GM23338 (cell line): ENCODE results near the gene TJP1. TPM values are rescaled to one million over a fixed set of nuclear protein-coding genes. Genes with fewer than 3 reads are reported as not detected.
A peak's percentile ranks its signal among the peaks of the same experiment; 100 is the strongest.

ENCODE experiments used
- ATAC-seq: fragments of 200-7000 bp; cut with Tn5 transposase; 3 replicates; pipeline ENCODE4 v1.9.1; 2020
- DNase-seq: peaks from one replicate; pipeline ENCODE4 v3.0.0-alpha.2; 2015; ENCODE audit warnings: low spot score
- H2AFZ ChIP-seq: fragments of 200-600 bp; sonication (generic); 2 replicates; pipeline ENCODE4 v1.8.0; 2016; ENCODE audit warnings: antibody characterized with exemption, mild to moderate bottlenecking, moderate library complexity
- H3F3A ChIP-seq: fragments of 200-600 bp; sonication (generic); replicated peaks from 2 replicates; pipeline ENCODE4 v1.8.0; 2017; ENCODE audit warnings: antibody characterized with exemption, mixed run types, low read depth
- H3K27ac ChIP-seq: fragments of 200-600 bp; sonication (generic); 2 replicates; pipeline ENCODE4 v1.6.1; 2016; ENCODE audit warnings: low read depth
- H3K27me3 ChIP-seq: fragments of 200-600 bp; sonication (generic); 2 replicates; pipeline ENCODE4 v1.8.0; 2016; ENCODE audit warnings: mild to moderate bottlenecking, mixed run types, moderate library complexity; ENCODE audit not compliant: insufficient read depth
- H3K36me3 ChIP-seq: fragments of 200-600 bp; sonication (generic); 2 replicates; pipeline ENCODE4 v1.8.0; 2016; ENCODE audit warnings: mild to moderate bottlenecking; ENCODE audit not compliant: insufficient read depth
- H3K4me1 ChIP-seq: fragments of 200-600 bp; sonication (generic); 2 replicates; pipeline ENCODE4 v1.8.0; 2016; ENCODE audit warnings: mild to moderate bottlenecking, moderate library complexity; ENCODE audit not compliant: insufficient read depth
- H3K4me2 ChIP-seq: fragments of 200-600 bp; sonication (generic); 2 replicates; pipeline ENCODE4 v1.7.1; 2017; ENCODE audit warnings: mixed run types
- H3K4me3 ChIP-seq: fragments of 200-600 bp; sonication (generic); 2 replicates; pipeline ENCODE4 v1.6.1; 2016; ENCODE audit warnings: mixed run types
- H3K79me2 ChIP-seq: fragments of 200-600 bp; sonication (generic); replicated peaks from 2 replicates; pipeline ENCODE4 v1.8.0; 2017; ENCODE audit warnings: mild to moderate bottlenecking; ENCODE audit not compliant: insufficient read depth
- H3K9me2 ChIP-seq: fragments of 200-600 bp; sonication (generic); 2 replicates; pipeline ENCODE4 v1.8.0; 2017; ENCODE audit not compliant: insufficient read depth
- H4K20me1 ChIP-seq: fragments of 200-600 bp; sonication (generic); replicated peaks from 2 replicates; pipeline ENCODE4 v1.8.0; 2017; ENCODE audit warnings: mild to moderate bottlenecking; ENCODE audit not compliant: insufficient read depth
- H3K27ac Mint-ChIP-seq: 2 replicates; pipeline ENCODE4 v1.8.0; 2020; ENCODE audit warnings: inconsistent platforms, mild to moderate bottlenecking, moderate library complexity, mixed read lengths
- H3K27me3 Mint-ChIP-seq: 3 replicates; pipeline ENCODE4 v1.8.0; 2022; ENCODE audit warnings: low read depth, mild to moderate bottlenecking, moderate library complexity, mixed read lengths, inconsistent platforms; ENCODE audit not compliant: insufficient read depth, poor library complexity
- H3K36me3 Mint-ChIP-seq: 3 replicates; pipeline ENCODE4 v1.8.0; 2021; ENCODE audit warnings: low read depth, mild to moderate bottlenecking, inconsistent platforms, moderate library complexity, mixed read lengths
- H3K4me1 Mint-ChIP-seq: 3 replicates; pipeline ENCODE4 v1.8.0; 2020; ENCODE audit warnings: mild to moderate bottlenecking, inconsistent platforms, mixed read lengths
- H3K4me3 Mint-ChIP-seq: 3 replicates; pipeline ENCODE4 v1.8.0; 2021; ENCODE audit warnings: moderate library complexity, mild to moderate bottlenecking, inconsistent platforms, mixed read lengths
- H3K9me3 Mint-ChIP-seq: 3 replicates; pipeline ENCODE4 v1.8.0; 2020; ENCODE audit warnings: moderate library complexity, mild to moderate bottlenecking, inconsistent platforms, mixed read lengths
- EZH2 ChIP-seq: fragments of 200-600 bp; sonication (generic); IDR thresholded peaks from one replicate; pipeline ENCODE4 v1.8.0; 2017; ENCODE audit warnings: antibody characterized with exemption, mild to moderate bottlenecking, low read depth; ENCODE audit not compliant: unreplicated experiment
- EZH2phosphoT487 ChIP-seq: fragments of 200-600 bp; sonication (generic); IDR thresholded peaks from one replicate; pipeline ENCODE4 v1.8.1; 2018; ENCODE audit warnings: antibody characterized with exemption; ENCODE audit not compliant: unreplicated experiment
- JUNB ChIP-seq: IDR thresholded peaks from one replicate; pipeline ENCODE4 v1.6.1; 2016; ENCODE audit warnings: antibody characterized with exemption; ENCODE audit not compliant: unreplicated experiment
- NANOG ChIP-seq: IDR thresholded peaks from 2 replicates; pipeline ENCODE4 v1.6.1; 2016; ENCODE audit warnings: antibody characterized with exemption, borderline replicate concordance
- POLR2AphosphoS5 ChIP-seq: IDR thresholded peaks from 2 replicates; pipeline ENCODE4 v1.6.1; 2016; ENCODE audit warnings: antibody characterized with exemption, low read depth
- STAT1 ChIP-seq: IDR thresholded peaks from one replicate; pipeline ENCODE4 v1.6.1; 2016; ENCODE audit warnings: antibody characterized with exemption; ENCODE audit not compliant: unreplicated experiment
- ZNF114 ChIP-seq: fragments of 250-450 bp; sonication (Bioruptor Pico); IDR thresholded peaks from 2 replicates; pipeline ENCODE4 v1.5.0; 2020; ENCODE audit warnings: mild to moderate bottlenecking, moderate library complexity
- ZNF331 ChIP-seq: fragments of 250-450 bp; sonication (Bioruptor Pico); IDR thresholded peaks from 2 replicates; pipeline ENCODE4 v1.5.0; 2020; ENCODE audit warnings: low read depth, mild to moderate bottlenecking, moderate library complexity
- polyA plus RNA-seq: library from polyadenylated mRNA; unstranded; fragments of >200 nt; fragmentation: Nextera tagmentation; extraction: Ambion mirVana; gene quantifications from 2 replicates; pipeline ENCODE4 v1.2.1, GENCODE V29; 2016
- total RNA-seq: library from RNA; depleted of rRNA; stranded (reverse); fragments of >200 nt; shearing (Covaris generic); gene quantifications from 2 replicates; pipeline ENCODE4 v1.2.3, GENCODE V29; 2014
- TF ChIP-seq, protein P1 (sequence below): fragments of 250-450 bp; sonication (Bioruptor Pico); IDR thresholded peaks from 2 replicates; pipeline ENCODE4 v1.5.0; 2020; ENCODE audit warnings: mild to moderate bottlenecking, moderate library complexity
- TF ChIP-seq, protein P2 (sequence below): IDR thresholded peaks from one replicate; pipeline ENCODE4 v1.6.1; 2018; ENCODE audit warnings: antibody characterized with exemption; ENCODE audit not compliant: unreplicated experiment
- TF ChIP-seq, protein P3 (sequence below), 2 experiments: fragments of 200-600 bp in 1 of 2; sonication (generic) in 1 of 2; conservative IDR thresholded peaks; 2 replicates each; pipeline versions ENCODE4 v1.5.1 to v1.6.1; 2016 to 2017; ENCODE audit warnings: antibody characterized with exemption in 2 of 2, low read depth in 2 of 2, mild to moderate bottlenecking in 2 of 2, moderate library complexity in 1 of 2

TJP1 gene
- total and polyA plus RNA-seq, 2 experiments from 2014 or later: 76.2 to 116 TPM

DNA sequence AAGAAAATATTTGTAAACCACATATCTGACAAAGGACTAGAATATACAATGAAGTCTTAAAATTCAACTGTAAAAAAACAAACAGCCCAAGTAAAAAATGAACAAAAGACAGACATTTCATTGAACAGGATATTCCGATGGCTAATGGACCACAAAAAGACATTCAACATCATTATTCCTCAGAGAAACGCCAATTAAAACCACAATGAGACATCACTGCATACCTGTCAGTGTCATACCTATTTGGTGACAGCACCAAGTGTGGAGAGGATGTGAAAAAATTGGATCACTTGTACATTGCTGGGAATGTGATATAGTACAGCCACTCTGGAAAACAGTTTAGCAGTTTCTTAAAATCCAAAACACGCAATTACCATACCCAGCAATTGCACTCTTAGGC lies 29.9 kb upstream of the TJP1 start:
- Histone ChIP-seq H3K4me1 (peaks cover 14% of the 10 kb centered on the region), H2AFZ (no peak overlapping the region), H3K27ac (no peak overlapping the region), H3K36me3 (no peaks in the 10 kb centered on the region), H3K9me2 (no peaks in the 10 kb centered on the region), H3K79me2 (no peaks in the 10 kb centered on the region), H3K4me3 (no peak overlapping the region), H3K27me3 (no peaks in the 10 kb centered on the region), H3K4me2 (no peak overlapping the region), H3F3A (no peaks in the 10 kb centered on the region), H4K20me1 (no peaks in the 10 kb centered on the region)
- no peak overlapping the region for H3K27ac Mint-ChIP-seq
- no peak overlapping the region for H3K4me3 Mint-ChIP-seq
- DNase-seq (no peak), ATAC-seq (no peak)
- H3K36me3 Mint-ChIP-seq: peaks cover 7% of the 10 kb centered on the region; the same call in 2 of the 3 replicates
- peaks cover 3% of the 10 kb centered on the region for H3K27me3 Mint-ChIP-seq
- H3K9me3 Mint-ChIP-seq: peaks cover 13% of the 10 kb centered on the region
- H3K4me1 Mint-ChIP-seq: peaks cover 7% of the 10 kb centered on the region
- TF ChIP-seq, protein P1, sequence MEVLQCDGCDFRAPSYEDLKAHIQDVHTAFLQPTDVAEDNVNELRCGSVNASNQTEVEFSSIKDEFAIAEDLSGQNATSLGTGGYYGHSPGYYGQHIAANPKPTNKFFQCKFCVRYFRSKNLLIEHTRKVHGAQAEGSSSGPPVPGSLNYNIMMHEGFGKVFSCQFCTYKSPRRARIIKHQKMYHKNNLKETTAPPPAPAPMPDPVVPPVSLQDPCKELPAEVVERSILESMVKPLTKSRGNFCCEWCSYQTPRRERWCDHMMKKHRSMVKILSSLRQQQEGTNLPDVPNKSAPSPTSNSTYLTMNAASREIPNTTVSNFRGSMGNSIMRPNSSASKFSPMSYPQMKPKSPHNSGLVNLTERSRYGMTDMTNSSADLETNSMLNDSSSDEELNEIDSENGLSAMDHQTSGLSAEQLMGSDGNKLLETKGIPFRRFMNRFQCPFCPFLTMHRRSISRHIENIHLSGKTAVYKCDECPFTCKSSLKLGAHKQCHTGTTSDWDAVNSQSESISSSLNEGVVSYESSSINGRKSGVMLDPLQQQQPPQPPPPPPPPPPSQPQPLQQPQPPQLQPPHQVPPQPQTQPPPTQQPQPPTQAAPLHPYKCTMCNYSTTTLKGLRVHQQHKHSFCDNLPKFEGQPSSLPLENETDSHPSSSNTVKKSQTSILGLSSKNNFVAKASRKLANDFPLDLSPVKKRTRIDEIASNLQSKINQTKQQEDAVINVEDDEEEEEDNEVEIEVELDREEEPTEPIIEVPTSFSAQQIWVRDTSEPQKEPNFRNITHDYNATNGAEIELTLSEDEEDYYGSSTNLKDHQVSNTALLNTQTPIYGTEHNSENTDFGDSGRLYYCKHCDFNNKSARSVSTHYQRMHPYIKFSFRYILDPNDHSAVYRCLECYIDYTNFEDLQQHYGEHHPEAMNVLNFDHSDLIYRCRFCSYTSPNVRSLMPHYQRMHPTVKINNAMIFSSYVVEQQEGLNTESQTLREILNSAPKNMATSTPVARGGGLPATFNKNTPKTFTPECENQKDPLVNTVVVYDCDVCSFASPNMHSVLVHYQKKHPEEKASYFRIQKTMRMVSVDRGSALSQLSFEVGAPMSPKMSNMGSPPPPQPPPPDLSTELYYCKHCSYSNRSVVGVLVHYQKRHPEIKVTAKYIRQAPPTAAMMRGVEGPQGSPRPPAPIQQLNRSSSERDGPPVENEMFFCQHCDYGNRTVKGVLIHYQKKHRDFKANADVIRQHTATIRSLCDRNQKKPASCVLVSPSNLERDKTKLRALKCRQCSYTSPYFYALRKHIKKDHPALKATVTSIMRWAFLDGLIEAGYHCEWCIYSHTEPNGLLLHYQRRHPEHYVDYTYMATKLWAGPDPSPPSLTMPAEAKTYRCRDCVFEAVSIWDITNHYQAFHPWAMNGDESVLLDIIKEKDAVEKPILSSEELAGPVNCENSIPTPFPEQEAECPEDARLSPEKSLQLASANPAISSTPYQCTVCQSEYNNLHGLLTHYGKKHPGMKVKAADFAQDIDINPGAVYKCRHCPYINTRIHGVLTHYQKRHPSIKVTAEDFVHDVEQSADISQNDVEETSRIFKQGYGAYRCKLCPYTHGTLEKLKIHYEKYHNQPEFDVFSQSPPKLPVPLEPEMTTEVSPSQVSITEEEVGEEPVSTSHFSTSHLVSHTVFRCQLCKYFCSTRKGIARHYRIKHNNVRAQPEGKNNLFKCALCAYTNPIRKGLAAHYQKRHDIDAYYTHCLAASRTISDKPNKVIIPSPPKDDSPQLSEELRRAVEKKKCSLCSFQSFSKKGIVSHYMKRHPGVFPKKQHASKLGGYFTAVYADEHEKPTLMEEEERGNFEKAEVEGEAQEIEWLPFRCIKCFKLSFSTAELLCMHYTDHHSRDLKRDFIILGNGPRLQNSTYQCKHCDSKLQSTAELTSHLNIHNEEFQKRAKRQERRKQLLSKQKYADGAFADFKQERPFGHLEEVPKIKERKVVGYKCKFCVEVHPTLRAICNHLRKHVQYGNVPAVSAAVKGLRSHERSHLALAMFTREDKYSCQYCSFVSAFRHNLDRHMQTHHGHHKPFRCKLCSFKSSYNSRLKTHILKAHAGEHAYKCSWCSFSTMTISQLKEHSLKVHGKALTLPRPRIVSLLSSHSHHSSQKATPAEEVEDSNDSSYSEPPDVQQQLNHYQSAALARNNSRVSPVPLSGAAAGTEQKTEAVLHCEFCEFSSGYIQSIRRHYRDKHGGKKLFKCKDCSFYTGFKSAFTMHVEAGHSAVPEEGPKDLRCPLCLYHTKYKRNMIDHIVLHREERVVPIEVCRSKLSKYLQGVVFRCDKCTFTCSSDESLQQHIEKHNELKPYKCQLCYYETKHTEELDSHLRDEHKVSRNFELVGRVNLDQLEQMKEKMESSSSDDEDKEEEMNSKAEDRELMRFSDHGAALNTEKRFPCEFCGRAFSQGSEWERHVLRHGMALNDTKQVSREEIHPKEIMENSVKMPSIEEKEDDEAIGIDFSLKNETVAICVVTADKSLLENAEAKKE: no peak
- TF ChIP-seq EZH2phosphoT487: no peak

DNA sequence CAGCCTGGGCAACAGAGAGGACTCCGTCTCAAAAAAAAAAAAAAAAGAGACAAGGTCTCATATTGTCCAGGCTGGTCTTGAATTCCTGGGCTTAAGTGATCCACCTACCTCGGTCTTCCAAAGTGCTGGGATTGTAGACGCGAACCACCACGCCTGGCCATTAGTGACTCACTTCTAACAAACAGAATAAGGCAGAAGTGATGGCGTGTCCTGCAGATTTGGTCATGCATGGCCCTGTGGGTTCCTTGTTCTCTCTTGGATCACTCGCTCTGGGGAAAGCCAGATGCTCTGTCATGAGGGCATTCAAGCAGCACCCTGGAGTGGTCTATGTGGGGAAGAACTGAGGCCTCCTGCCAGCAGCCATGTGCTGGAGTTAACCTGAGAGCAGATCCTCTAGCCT lies 27.4 kb upstream of the TJP1 start:
- H4K20me1 ChIP-seq: no peaks in the 10 kb centered on the region
- Mint-ChIP-seq H3K27ac (no peak overlapping the region), H3K36me3 (peaks cover 10% of the 10 kb centered on the region; the same call in 2 of the 3 replicates), H3K27me3 (peaks cover 9% of the 10 kb centered on the region), H3K4me1 (peaks cover 16% of the 10 kb centered on the region), H3K9me3 (peaks cover 19% of the 10 kb centered on the region), H3K4me3 (no peak overlapping the region)
- H3K4me3 ChIP-seq: no peak overlapping the region
- no peak overlapping the region for H3K4me2 ChIP-seq
- DNase-seq: no peak
- no peaks in the 10 kb centered on the region for H3K79me2 ChIP-seq
- ATAC-seq: no peak
- no peaks in the 10 kb centered on the region for H3K36me3 ChIP-seq
- H2AFZ ChIP-seq: 0 out of 2 replicates have a peak overlapping the region, but pooled peaks have one; percentile 61
- H3K27me3 ChIP-seq: no peaks in the 10 kb centered on the region
- H3K4me1 ChIP-seq: peaks cover 14% of the 10 kb centered on the region
- no peak overlapping the region for H3K27ac ChIP-seq
- H3K9me2 ChIP-seq: no peaks in the 10 kb centered on the region
- H3F3A ChIP-seq: no peaks in the 10 kb centered on the region
- TF ChIP-seq EZH2phosphoT487 (no peak), NANOG (no peak), JUNB (no peak), POLR2AphosphoS5 (no peak), STAT1 (no peak), ZNF331 (no peak), ZNF114 (CRISPR knock-in tag) (no peak), EZH2 (no peak)
- TF ChIP-seq, protein P2, sequence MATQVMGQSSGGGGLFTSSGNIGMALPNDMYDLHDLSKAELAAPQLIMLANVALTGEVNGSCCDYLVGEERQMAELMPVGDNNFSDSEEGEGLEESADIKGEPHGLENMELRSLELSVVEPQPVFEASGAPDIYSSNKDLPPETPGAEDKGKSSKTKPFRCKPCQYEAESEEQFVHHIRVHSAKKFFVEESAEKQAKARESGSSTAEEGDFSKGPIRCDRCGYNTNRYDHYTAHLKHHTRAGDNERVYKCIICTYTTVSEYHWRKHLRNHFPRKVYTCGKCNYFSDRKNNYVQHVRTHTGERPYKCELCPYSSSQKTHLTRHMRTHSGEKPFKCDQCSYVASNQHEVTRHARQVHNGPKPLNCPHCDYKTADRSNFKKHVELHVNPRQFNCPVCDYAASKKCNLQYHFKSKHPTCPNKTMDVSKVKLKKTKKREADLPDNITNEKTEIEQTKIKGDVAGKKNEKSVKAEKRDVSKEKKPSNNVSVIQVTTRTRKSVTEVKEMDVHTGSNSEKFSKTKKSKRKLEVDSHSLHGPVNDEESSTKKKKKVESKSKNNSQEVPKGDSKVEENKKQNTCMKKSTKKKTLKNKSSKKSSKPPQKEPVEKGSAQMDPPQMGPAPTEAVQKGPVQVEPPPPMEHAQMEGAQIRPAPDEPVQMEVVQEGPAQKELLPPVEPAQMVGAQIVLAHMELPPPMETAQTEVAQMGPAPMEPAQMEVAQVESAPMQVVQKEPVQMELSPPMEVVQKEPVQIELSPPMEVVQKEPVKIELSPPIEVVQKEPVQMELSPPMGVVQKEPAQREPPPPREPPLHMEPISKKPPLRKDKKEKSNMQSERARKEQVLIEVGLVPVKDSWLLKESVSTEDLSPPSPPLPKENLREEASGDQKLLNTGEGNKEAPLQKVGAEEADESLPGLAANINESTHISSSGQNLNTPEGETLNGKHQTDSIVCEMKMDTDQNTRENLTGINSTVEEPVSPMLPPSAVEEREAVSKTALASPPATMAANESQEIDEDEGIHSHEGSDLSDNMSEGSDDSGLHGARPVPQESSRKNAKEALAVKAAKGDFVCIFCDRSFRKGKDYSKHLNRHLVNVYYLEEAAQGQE: no peak
- TF ChIP-seq, protein P3, sequence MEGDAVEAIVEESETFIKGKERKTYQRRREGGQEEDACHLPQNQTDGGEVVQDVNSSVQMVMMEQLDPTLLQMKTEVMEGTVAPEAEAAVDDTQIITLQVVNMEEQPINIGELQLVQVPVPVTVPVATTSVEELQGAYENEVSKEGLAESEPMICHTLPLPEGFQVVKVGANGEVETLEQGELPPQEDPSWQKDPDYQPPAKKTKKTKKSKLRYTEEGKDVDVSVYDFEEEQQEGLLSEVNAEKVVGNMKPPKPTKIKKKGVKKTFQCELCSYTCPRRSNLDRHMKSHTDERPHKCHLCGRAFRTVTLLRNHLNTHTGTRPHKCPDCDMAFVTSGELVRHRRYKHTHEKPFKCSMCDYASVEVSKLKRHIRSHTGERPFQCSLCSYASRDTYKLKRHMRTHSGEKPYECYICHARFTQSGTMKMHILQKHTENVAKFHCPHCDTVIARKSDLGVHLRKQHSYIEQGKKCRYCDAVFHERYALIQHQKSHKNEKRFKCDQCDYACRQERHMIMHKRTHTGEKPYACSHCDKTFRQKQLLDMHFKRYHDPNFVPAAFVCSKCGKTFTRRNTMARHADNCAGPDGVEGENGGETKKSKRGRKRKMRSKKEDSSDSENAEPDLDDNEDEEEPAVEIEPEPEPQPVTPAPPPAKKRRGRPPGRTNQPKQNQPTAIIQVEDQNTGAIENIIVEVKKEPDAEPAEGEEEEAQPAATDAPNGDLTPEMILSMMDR (conservative IDR thresholded peaks at IDR 0.05; ENCODE audit: low read depth in 2 of 2): no peak
